ENCODE measurements around the gene C17orf50.
"Not testable (repeated sequence)": the region's sequence is repeated elsewhere in the genome, so short reads cannot be mapped to it uniquely, and the experiment has no call there.

C17orf50 gene

DNA sequence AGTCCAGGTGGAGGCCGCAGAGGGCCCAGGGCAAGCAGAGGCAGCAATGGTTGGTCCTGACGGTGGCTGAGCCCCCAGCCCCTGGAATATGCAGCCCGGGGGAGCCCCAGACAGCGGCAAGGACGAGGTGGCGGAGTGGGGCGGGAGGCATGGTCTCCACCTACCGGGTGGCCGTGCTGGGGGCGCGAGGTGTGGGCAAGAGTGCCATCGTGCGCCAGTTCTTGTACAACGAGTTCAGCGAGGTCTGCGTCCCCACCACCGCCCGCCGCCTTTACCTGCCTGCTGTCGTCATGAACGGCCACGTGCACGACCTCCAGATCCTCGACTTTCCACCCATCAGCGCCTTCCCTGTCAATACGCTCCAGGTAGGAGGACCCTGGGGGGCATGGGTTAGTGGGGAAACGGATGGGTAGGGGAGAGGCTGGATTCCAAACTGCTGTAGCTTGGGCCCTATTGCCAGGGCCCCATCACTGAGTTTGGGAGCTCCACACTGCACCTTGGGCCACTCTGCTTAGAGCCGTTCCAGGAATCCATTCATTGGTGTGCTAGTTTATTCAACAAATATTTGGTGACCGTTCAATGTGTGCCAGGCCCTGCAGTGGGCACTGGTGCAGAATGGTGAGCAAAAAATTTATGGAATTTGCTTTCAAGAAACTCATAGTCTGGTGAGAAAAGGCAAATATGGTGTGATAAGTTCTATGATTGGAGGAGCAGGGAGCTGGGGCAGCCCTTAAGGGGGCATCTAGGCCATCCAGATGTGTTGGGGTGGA, 25.5 kb upstream of the C17orf50 start:
- DNase-seq: no peak

DNA sequence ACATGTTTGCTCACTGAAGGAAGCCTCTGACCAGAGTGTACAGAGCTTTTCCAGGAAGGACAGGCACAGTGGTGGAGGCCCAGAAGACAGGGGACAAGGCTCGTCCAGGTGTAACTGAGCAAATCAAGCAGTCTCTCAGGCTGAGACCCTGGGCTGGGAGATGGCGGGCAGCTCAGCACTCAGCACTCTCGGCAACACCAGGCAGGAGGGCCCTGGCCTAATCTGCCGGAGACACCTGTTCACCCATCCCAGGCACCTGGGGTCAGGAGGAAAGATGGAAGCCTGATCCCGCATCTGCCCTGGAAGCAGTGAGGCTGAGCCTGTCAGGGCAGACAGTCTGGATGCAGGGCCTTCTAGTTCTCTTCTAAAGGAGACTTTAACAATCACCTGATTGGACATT, 24.5 kb upstream of the C17orf50 start:
- no peak for DNase-seq

DNA sequence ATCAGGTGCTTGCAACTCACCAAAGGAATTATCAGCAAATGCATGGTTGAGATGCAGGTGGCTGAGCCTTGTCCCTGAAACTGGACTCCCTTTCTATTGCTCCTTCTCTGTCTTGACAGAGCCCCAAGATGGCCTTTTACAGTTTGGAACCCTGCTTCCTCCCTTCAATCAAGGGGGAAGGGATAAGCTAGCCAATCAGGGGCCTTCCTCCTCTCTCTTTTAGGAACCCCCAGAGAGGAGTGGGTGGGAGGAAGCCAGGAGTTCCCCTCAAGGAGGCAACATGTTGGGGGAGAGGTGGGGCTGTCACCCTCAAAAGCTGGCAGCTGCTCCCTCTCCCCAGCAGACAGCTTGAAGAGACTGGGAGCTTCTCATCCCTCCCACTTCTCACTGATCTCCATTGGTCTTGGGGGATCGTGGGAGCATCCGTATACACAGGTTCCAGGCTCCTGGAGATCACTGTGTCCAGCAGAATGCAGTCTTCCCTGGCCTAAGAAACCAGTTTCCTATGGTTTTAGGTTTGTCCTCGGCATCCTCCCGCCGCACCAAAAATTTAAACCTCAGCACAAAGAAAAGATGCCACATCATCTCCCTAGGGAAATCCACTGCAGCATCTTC, 22.1 kb upstream of the C17orf50 start:
- DNase-seq: no peak

DNA sequence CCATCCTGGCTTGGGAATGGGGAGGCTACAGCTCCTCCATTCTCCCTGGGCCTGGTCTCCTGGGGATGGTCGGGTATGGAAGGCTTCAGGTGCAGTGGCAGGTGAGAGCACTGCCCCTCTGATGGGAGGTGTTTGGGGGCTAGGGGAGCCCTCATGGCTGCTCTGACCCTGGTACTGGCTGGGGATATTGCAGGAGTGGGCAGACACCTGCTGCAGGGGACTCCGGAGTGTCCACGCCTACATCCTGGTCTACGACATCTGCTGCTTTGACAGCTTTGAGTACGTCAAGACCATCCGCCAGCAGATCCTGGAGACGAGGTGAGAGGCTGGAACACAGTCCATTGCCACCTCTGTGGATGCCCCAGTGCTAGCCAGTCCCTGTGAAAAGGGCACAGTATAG, 20.5 kb upstream of the C17orf50 start:
- DNase-seq: no peak

DNA sequence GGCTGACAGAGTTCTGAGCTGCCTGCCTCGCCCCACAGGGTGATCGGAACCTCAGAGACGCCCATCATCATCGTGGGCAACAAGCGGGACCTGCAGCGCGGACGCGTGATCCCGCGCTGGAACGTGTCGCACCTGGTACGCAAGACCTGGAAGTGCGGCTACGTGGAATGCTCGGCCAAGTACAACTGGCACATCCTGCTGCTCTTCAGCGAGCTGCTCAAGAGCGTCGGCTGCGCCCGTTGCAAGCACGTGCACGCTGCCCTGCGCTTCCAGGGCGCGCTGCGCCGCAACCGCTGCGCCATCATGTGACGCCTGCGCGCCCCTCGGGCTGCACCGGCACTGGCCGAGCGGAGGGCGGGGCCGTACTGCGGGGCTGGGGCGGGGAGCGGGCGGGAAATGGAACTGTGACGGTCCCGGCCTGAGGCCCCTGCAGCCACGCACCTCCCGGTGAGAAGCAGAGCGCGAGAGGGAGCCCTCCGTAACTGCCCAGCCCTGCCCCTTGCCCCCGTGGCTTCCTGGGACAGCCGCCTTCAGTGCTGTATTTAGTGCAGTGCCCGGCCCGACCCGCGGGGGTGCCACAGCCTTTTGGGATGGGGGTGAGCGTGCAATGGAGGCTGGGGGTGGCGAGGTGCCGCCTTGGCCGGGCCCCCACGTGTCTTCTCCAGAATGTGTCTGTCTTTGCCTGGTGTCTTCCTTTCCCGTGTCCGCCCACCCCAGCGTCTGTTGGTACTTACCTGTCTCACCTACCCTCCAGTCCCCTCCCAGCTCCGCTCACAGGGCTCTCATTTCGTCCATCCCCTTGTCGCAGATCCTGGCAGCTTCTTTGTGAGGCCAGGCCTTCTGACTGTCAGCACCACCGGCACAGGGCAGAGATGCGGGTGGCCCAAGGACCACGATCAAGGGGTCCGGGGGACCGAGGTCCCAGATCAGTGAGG, 19.4 kb upstream of the C17orf50 start:
- DNase-seq: peak; percentile 16

DNA sequence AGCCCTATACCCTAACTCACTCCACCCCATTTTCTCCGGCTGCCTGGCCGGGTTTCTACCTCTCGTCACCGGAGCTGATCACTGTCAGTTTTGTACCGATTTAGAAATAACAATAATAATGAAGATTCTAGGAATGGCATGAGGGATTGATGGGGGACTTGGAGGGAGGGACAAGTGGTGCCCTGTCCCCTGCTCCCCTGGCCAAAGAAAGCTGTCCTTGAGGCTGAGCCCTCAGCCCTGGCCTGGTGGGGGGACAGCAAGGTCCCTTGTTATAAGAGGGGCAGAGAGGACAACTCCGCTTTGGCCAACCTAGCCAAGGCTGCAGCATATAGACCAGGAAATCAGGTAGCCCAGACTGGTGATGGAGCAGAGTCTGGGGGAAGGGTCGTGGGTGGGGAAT, 18.2 kb upstream of the C17orf50 start:
- DNase-seq: no peak

DNA sequence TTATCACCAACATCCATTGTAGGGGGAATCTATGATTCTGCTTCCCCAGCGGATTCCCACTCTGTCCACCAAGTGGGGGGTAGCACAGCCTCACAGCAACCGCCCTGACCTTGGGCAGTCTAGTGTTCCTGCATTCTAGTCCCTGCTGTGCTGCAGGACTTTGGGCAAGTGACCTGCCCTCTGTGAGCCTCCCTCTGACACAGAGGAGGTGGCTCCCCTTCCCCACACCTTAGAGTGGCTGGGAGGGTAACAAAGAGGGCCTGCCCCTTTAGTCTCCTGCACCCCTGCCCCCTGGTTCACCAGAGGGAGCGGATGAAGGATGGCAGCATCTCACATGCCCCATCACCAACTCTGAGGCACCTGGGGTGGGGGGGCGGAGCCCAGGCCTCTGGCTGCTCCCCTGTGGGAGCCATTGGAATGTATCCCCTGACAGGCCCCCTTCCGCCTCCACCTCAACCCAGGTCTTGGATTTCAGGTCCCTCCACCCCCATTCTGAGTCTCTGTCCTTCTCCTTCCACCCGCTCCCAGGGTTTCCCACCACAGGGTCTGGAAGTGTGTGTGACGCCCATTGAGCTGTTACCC, 17.7 kb upstream of the C17orf50 start:
- no peak for DNase-seq

DNA sequence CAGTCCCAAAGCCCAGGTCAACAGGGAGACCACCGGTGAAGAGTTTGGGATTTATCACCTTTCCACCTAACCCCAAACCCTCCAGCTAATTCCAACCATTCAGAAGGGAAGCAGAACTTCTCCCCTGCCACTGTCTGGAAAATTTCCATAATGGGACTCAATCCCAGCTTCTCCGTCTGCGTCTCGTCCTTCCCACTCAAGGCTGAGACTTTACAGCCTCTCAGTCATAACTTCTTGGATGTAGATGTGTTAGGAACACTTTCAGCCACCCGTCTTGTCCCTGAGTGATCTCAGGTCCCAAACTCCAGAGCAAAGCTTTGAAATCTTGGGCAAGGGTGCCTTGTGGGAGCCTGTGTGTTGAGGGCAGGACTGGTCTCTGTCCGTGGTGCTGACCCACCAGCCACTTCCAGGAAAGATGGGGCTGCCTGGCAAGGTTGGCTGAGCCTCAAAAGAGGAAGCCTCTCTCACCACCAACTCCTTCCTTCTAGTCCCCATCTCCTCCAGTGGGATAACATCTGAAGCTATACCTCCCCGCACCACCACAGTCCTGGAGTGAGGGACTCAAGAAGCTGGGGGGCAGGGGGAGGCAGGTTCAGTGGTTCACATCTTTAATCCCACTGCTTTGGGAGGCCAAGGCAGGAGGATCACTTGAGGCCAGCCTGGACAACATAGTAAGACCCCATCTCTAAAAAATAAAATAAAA, 16.9 kb upstream of the C17orf50 start:
- DNase-seq: no peak

DNA sequence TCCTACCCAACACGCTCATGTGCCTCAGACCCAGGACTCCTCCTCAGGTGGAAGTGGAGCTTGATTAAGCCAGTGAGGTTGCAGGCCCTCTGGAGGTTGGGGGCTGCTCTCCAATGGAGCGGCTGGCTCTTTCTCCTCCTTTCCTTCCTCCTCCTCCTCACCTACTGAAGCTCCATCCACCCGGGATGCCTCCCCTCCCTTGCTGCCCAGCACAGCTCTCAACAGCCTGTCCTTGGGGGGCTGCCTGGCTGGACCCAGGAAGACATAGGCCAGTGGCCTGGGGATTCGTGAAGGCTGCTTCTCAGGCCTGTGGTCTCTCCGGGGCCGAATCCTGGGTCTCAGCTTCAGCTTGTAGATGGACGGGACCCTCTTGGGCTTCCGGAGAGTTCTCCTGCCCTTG, 15.9 kb upstream of the C17orf50 start:
- no peak for DNase-seq

DNA sequence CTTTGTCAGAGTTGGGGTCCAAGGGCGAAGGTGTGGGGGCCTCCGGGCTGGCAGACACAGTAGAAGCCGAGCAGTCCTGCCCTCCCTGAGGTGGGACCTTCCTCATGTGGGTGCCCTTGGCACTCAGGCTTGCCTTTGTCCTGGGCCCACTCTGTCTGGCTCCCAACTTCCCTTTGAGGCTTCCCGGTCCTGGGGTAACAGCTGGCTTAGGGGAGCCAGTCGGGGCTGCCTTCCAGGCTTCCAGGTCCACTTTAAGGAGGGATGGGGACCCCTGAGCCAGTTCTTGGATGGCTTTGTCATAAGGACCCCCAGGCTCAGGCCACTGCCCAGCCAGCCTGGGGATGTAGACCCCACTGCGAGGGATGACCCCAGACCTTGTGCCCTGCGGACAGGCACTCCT, 15.4 kb upstream of the C17orf50 start:
- no peak for DNase-seq

DNA sequence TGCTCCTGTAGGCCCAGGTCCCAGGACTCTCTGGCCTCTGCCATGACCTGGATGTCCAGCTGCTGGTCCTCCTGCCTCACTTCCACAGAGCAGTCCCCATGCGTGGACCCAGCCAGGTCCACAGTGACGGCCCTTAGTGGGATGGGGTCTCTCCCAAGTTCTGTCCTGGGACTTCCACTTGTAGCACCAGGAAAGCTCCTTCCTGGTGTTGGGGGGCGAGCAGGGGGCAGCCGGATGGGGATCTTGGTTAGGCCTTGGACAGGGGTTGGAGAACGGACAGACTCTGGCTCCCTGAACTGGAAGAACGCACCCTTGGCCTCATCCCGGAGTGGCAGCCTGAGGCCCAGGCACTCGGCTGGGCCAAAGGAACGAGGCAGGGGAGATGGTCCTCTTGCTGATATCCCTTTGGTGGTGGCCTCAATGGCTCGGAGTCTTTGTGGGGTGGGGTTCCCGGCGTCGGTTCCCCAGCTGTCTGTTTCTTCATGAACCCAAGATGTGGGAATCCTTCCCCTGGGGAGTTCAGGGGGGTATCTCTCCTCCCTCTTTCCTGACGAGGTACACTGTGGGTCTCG, 14.9 kb upstream of the C17orf50 start:
- no peak for DNase-seq

DNA sequence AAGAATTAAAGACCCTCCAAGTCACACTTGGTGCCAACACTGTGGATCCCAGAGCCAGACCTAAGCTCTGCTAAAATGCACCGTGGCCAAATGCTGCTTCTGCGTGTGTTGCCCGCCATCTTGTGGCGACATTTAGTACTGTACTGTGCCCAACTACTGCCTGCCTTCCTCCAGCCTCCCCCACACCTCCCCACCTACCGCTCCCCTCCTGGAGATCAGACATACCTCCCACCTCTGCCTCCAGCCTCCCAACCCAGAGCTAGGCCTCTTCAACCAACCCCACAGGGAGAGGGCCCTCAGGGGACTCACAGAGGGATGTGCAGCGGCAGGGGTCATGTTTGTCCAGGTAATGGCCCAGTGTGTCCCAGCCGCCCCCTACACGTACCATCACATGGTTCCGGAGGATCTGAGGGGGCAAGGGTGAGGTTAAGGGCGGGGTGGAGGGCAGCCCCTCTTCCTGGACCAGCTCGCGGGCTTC, 13.1 kb upstream of the C17orf50 start:
- DNase-seq: peak; percentile 58

DNA sequence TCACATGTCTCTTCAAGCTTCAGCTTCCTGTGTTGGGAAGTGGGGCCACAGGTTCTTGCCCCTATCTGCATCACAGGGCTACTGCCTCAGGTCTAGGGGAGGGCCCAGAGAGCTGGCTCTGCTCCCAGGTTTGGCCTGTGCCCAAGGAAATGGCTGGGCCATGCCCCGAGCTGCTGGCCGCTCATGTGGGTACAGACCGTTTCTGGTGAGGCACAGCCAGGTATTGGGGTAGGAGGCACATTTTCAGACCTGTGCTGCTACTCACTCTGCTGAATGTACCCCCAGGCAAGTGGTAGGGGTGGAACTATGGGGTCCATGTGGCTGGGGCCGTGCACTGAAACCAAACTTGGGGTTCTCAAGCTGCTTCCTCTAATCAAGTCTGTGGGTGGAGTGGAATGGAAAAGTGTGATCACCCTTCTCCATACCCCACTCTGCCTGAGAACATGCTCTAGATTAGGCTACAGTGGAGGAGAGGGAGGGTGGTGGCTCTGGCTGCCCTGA, 12.3 kb upstream of the C17orf50 start:
- no peak for DNase-seq

DNA sequence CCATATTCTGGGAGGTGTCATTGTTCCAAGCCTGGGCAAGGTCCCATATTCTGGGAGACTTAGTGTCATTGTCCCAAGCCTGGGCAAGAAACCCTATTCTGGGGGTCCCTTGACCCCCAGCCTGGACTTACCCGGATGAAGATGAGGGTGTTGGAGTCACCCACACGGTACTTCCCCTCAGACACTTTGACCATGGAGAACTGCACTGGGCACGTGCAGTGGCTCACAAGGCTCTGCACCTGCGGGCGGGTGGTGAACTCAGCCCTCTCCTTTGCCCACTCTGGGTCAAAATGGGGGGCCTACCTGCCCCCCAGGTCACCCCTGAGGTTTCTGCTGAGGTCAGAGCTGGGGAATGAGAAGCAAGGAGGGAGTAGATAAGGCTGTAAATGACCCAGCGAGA, 11.7 kb upstream of the C17orf50 start:
- DNase-seq: no peak

DNA sequence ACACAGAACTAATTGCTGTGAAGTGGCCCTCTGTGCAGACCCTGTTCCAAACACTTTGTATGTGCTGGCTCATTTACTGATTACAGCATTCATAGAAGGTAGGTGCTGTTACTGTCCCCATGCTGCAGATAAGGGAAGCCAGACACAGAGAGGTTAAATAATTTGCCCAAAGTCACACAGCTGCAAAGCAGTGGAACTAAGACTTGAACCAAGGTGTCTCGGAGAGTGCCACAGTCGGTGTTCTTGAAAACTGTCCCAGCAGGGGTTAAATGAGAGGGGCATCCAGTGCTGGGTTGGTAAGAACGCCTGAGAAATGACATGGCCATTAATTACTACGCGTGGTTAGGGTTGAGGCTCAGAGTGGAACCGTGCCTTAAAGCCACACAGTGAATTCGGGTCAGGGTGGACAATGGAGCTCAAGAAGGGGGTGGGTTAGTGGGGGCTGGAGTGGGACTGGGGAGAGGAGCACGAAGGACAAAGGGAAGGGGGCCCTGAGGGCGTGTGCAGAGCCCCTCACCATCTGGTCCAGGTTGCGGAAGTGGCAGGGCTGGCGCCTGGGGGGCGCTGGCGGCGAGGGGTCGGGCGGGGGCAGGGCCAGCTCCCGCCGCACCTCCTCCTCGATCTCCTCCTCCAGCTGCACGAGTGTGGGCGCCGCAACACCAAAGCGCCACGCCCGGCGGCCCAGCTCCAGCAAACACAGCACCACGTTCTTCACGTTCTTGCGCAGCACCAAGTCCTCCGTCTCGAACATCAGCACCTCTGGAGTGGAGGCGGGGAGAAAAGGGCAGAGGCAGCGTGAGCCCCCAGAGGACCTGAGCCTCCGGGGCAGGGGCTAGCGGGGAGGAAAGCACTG, 10.9 kb upstream of the C17orf50 start:
- no peak for DNase-seq

DNA sequence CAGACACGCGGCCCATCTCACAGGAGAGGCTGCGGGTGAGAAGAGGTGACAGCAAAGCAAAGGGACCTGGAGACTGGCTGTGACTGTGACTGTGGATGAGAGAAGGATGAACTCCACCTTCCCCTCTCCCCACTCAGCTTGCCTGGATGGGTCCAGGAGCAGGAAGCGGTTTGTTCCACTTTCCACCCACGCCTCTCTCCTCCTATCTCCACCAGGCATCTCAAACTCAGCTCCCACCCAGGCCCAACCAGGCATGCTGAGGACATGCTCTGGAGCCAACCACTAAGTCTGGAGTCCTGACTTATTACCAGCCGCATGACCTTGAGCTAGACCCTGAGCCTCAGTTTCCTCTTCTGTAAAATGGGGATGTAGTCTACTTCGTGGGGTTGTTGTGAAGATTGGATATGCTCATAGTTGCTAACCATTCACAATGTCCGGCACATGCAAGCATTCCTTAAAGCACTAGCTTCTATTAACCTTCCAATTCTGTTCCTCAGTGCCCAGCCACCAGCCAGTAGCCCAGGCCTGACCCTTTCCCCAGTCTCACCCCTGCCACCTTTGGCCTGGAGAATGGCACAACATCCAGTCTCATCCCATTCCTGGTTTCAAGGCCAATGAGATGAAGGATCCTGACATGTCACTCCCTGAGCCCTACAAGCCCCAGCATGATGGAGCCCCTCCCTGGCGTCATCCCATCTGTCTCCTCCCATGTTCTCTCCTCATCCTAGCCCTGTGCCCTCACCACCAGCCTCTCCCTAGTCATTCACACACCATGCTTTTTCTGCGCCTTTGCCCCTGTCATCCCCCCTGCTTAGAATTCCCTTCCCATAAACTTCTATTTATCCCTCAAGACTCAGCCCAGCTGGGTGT, 9.9 kb upstream of the C17orf50 start:
- DNase-seq: no peak

DNA sequence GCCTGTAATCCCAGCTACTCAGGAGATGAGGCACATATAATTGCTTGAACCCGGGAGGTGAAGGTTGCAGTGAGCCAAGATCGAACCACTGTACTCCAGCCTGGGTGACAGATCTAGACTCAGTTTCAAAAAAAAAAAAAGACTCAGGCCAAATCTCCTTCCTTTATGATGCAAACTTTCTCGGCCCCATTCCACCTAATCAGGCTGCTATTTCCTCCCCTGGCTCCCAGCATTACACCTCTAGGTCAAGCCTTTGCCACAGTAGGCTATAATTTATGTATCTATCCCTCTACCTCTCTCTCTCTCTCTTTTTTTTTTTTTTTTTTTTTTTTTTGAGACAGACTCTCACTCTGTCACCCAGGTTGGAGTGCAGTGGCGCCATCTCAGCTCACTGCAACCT, 9.1 kb upstream of the C17orf50 start:
- not testable (repeated sequence) for DNase-seq

DNA sequence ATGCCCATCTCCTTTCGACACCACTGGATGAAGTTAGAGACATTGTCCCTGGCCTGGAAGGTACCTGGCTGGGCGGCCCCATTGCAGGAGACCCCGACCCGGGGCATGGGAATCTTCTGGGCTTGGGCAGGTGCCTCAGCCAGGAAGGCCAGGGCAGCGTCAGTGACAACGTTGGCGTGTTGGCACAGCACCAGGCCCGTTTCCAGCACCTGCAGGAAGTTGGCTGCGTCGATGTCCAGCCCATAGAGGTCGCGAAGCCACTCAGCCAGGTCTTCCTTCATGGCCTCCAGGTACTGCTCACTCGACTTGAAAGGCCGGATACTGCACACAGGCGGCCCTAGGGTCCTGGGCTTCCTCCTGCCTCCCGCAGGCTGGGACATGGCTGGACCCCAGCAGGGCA, 8.2 kb upstream of the C17orf50 start:
- no peak for DNase-seq

DNA sequence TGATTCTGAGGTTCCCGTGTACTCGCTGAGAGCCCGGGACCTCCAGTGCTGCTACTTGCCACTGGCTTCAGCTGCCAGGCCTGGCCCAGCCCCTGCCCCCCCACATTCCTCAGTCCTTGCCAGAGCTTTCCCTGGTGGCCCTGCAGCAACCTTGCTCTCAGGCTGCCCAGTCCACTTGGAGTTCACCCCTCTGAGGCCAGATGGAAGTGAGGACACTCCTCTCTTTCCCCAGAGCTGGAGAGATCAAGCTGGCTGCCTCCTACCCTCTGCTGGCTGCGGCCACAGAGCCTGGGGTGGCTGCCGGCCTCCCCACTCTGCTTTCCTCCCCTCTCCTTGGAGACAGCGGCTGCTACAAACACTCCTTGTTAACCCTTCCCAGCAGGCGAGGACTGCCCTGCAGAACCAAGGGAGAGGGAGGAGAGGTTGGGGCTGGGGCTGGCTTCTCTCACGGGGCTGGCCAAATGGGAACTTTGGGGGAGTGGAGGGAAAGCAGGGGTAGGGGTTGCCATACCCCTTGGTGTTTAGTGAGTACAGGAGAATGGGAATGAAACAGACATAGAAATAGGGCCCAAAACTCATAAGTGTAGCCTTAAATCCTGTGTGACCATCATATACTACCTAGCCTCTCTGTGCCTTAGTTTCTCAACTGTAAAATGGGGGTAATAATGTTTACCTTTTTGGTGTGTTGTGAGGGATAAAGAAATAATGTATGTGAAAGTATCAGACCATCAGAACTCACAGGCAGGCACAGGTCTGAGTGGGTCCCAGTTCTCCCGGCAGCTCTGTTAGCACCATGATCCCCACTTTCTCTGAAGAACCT, 7.5 kb upstream of the C17orf50 start, which contains the start of gene GAS2L2:
GAS2L2 (minus strand) TSS at position 295 of the 820 bp plus-strand sequence. CDS start 389 bp downstream, outside the sequence.
- no peak for DNase-seq
